NCI-H2107 treated with DMSO at 0.1 percent for 48 hours (cell line): ENCODE data around the gene SCAF8.

Experiments
- DNase-seq: peaks from one replicate; lab custom pipeline; 2025; ENCODE audit not compliant: unreplicated experiment; lab: John Stamatoyannopoulos, UW

SCAF8 gene

DNA sequence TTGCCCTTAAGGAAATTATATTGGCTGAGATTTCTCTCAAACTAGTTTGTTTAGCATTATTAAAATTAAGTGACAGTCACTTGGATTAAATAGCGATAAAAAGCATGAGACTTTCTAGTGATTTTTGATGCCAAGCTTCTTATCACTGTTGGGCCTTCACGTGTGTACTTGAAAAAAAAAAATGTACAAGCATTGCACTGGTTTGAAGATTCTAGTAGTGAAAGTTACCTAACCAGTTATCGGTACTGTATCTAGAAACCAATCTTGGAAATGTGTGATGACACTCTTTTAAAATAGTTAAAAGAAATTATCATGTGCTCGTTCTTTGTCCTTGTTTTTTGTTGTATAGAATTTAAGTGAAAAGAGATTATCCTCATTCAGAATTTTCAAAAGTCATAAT, 102.1 kb downstream of the SCAF8 start:
- no peak for DNase-seq

DNA sequence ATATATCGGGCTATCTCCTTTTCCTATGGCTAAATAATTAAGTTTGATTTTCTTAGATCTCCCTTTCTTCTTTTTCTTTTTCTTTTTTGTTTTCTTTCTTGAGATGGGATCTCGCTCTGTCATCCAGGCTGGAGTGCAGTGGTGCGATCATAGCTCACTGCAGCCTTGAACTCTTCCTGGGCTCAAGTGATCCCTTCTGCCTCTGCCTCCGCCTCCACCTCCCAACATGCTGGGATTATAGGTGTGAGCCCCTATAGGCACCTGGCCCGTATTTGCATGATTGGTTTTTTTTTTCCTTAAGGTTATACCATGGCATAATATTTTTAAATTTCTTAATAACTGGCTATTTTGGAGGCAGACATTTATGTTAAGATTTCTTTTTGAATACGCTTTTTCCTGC, 106.3 kb downstream of the SCAF8 start:
- no peak for DNase-seq

DNA sequence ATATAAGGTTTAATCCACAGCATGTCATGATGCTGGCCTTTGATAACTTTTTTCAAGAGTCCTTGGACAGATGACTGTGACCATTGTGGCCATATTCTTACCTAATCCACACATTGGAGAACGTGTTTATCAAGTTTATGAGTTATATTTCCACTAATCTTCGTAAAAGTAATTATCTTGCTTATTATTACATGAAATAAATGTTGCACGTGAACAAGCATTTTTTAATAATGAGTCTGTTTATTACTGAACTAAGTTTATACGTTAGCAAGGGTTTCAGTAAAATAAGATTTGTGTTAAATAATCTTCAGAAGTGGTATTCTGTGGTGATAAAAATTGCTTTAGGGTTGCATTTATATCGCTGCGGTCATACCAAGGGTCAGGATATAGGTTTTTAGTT, 107.1 kb downstream of the SCAF8 start:
- no peak for DNase-seq

DNA sequence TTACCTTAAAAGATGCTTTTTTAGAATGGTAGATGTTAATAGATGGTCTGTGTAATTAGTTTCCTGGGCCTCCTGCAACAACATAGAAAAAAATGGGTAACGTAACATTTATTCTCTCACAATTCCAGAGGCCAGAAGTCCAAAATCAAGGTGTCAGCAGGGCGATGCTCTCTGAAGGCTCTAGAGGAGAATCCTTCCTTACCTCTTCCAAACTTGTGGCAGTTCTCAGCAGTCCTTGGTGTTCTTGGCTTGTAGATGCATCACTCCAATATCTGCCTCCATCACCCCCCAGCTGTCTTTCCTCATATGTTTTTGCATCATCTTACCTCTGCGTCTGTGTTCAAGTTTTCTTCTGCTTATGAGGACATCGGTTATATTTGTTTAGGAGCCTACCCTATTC, 107.9 kb downstream of the SCAF8 start:
- no peak for DNase-seq

DNA sequence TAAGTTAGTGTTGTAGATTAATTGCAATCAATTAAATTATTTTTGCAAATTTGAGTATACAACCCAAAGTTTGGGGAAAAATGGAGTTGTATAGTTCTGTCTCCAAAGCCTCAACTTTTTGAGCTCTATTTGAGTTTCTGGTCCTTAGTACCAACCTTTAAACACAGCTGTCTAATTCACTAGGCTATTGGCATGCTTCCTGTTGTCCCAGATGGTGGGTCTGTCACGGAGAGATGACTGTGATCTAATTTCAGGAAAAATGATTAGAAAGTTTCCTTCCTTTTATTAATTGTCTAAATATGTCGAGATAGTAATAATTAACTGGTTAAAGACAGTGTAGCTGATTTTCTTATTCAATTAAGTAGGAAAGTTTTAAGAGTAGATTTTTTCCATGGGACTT, 109.6 kb downstream of the SCAF8 start:
- DNase-seq = no peak

DNA sequence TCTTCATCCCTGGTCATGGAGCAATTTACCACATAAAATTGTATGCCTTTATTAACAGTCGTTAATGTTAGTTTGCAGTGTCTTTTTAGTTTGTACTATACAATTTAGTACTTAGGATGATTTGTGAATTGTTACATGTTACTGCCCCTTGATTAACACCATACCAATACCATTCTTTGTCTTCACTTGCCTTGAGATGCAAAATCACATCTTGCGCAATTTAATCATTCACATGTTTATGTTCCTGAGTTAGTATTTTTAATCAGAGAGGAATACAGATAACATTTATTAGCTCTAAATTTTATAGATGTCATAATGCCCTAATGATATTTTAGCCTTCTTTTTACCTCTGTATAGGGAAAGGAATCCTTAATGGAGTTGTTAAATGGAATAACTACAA, 114.1 kb downstream of the SCAF8 start:
- DNase-seq = no peak

DNA sequence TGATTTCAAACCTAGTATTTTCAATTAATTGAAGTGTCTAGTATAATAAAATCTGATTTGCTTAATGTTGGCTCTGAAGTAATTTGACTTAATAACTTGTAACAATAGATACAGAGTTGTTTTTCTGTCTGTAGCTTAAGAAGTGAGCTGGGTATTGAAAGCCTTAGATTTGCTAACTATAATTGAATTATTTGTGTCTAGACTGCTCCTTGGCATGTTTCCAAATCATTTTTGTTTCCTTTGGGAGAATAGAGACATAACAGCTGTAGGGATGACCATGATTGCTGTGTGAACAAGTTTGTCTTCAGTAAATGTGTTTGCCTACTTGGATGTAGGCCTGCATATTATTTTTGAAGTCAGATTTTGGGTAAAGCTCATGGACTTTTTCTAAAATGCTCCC, 115.4 kb downstream of the SCAF8 start:
- no peak for DNase-seq

DNA sequence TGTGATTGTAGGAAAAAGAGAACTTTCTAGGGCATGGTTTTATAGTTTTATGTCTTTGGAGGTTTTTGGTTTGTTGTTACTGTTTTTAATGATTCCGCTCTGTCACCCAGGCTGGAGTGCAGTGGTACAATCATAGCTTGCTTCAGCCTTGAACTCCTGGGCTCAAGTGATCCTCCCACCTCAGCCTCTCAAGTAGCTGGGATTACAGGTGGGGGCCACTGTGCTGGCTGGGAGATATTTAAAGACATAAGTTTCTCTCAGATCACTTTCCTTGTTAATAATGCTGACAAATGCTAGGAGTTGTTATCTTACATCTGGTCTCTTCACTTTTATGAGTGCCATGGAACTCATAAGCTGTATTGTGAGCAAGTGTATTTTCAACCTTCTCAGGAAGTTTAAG, 116.3 kb downstream of the SCAF8 start:
- DNase-seq = no peak

DNA sequence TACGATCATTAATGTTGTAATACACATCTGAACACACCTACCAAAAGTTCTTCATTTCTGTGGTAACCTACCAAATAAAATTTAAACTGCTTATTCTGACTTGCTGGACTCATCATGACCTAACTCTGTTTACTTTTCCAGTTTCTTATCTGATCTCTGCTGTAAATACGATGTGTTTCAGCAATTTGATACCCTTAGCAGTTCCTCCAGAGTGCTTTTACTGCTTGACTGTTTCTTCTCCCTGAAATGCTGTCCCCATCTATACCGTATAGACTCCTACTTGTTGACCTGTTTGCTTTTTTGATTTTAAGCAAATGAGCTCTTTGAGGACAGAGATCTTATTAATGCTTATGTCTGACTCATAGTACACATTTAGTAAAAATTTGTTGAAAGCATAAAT, 119.5 kb downstream of the SCAF8 start:
- no peak for DNase-seq

DNA sequence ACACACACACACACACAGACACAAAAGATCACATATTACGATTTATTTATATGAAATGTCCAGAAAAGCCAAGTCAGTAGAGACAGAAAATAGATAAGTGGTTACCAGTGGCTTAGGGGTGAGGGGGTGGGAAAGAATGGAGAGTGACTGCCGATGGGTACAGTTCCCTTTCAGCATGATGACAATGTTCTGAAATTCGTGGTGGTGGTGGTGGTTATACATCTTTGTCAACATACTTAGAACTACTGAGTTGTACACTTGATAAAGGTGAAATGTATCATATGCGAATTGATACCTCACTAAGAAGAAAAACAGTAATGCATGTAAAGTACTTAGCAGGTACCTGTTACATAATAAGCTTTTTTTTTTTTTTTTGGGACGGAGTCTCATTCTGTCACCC, 124.3 kb downstream of the SCAF8 start:
- no peak for DNase-seq

DNA sequence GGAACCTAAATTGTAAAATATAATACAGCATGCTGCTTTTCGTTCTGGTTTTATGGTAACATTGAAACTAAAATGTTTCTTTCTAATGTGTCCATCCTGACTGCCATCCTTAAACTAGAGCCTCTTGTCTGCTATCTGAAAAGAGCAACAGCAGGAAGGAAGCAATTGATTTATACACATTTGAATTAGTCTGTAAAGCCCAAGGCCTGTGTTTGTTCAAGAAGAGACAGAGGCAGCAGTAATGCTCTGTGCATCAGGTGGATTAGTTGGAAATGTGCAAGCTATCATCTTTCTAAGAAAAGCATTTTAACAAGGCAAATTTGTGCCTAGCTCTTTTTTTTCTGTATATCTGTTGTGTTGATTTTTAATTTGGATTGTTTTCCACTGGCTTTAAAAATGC, 128.6 kb downstream of the SCAF8 start:
- no peak for DNase-seq

DNA sequence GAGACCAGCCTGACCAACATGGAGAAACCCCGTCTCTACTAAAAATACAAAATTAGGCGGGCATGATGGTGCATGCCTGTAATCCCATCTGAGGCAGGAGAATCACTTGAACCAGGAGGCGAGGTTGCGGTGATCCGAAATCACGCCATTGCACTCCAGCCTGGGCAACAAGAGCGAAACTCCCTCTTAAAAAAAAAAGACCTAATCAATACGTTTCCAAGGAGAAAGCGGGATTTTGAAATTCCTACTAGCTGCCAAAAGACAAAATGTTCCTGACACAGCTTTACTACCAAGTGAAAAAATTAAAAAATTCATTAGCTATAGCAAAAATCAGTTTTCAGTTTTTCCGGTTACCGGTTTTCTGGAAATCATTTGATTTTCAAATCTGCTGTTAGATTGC, 129.3 kb downstream of the SCAF8 start:
- no peak for DNase-seq

DNA sequence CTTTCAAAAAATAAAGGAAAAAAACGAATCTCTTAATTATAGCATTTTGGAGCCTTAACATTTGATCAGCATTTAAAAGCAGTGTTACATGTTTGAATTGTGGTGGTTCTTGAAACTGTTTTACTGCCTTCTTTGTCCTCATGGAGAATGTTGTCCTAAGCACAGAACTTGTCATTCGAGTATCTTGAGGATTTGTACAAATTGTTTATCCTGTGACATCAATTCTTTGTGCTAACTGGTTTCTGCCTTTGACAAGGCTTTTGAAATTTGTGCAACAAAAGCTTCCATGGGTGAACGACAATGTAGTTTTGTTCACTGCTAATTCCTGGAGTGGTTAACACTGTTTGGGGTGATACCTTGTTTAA, 130.8 kb downstream of the SCAF8 start:
- DNase-seq = no peak

DNA sequence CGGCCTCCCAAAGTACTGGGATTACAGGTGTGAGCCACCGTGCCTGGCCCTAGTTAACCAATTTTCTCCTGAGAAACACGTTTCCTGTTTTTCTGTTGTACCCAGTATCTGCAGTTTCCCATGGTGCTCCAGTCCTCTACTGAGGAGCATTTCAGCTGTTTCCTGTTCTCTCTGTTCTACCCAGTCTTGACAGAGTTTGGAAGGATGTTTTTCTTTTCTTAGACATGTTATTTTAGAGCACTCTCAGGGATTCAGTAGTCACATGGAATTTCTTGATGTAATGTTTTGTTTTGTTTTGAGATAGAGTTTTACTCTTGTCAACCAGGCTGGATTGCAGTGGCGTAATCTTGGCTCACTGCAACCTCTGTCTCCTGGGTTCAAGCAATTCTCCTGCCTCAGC, 132.1 kb downstream of the SCAF8 start:
- no peak for DNase-seq

DNA sequence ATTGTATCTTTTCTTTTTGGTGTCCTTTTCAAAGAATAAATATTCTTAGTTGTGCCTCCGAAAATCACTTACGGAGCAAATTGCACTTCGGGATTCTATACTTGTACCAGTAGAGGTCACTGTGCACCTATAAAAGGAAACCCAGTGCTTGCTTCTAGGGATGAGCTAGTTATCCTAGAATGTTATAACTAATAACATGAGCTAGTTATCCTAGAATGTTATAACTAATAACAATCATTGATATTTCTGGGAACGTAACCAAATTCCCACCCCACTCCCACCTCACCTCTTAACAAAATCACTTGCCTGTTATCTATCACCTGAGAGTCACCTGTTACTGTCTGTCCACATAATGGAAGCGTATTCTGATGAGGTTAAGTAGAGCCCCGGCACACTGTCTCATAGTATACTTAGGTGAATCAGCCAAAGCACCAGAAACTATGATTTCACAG, 135.0 kb downstream of the SCAF8 start:
- DNase-seq = peak; percentile 15

DNA sequence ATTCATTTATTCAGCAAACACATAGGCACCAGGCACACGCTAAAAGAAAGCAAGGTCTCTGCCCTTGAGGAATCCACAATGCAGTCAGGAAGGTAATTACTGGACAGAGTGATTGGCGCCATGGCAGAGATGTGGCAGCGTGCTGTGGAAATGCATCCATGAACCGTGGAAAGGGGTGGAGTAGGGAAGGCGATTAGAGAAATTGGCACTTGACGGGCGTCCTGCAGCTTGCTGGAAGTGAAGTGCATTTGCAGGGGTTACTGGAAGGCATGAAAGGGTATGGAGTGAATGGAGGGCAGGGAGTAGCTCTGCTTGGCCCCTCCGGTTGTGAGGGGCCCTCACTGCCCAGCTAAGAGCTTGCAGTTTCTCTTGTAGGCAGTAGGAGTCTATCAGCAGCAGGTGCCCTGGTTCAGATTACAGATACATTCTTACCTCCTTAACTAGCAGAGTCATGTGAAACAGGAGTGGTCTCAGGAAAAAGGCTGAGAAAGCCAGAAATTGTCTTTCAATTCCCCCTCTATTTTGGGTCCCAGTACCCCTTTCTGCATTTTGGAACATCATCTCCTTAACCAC, 139.4 kb downstream of the SCAF8 start:
- peak; percentile 86 for DNase-seq

DNA sequence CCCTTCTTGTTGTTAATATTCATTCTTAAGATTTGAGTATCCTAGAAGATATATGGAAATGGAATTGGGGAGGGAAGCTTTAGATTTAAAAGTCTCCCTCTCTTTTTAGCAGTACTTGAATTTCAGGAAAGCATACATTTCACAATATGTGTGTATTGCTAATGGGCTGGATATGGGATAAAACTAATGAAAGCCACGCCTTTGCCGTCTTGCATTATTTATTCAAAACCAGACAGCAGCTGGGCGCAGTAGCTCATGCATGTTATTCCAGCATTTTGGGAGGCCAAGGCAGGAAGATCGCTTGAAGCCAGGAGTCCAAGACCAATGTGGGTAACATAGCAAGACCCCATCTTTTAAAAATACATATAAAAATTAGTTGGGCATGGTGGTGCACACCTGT, 140.3 kb downstream of the SCAF8 start:
- DNase-seq = no peak

DNA sequence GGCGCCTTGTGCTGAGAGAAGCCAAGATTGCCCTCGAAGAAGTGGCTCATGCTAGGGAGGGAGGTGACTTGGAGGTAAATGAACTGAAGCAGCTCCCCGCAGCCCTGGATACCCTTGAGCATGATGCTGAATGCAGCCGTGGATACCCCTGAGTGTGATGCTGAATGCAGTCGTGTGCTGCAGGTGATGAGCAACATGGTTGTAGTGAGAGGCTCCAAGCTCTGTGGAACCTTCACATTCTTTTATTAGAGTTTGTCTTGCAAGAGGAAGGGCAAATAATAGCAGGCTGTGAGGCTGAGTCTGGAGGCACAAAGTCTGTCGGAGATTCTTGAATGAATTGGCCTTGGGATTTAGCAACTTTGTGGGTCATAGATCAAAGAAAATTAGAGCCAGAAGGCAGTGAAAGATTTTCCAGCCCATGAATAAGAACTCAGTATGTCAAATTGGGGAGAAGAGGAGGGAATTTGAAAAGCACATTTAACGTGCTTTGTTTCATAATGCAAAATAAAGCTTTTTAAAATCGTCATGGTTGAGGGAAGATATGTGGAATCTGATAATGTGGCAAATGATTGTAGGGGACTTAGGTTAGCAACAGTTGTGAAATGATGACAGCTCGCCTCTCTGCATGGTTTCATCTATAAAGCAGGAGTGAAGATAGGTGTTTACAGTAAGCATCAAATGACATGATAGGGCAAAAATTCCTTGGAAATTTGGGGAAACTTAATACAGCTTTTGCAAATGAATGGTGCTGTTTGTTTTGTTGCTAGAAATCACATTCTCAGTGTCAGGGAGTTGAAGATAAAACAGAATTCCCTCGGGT, 141.8 kb downstream of the SCAF8 start:
- DNase-seq = no peak

DNA sequence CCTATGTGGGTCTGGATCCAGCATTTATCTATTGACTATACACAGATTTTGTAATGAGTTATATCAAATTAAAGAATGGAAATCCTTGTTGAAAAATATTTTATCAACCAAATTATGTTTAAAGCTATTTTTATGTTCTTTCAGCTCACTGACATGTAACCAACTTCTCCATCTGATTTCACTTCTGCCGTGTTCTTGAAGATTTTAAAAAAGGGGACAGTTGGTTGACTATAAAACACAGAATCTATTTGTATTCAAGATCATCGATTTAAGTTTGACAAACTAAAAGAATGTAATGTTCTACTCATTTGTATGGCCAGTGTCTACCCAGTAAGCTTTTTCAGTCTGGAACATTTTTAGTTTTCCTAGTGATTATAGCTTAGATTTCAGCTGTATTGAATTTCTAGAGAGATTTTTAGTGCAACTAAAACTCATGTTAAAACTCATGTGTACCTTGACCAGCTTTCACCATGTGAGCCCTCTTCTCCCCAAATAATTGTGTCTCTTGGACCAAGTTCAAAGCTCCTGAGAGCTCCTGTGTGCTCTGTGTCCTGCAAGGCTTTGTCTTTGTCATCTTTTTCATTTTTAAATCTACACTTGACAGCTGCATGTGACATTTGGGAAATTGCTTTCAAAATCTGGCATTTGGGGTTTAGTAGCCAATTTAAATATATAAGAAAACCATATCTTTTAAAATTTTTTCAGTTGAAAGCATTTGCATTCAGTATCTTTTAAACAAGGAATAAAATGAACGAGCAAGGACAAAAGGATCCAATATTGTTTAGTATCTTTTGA, 143.5 kb downstream of the SCAF8 start:
- no peak for DNase-seq

DNA sequence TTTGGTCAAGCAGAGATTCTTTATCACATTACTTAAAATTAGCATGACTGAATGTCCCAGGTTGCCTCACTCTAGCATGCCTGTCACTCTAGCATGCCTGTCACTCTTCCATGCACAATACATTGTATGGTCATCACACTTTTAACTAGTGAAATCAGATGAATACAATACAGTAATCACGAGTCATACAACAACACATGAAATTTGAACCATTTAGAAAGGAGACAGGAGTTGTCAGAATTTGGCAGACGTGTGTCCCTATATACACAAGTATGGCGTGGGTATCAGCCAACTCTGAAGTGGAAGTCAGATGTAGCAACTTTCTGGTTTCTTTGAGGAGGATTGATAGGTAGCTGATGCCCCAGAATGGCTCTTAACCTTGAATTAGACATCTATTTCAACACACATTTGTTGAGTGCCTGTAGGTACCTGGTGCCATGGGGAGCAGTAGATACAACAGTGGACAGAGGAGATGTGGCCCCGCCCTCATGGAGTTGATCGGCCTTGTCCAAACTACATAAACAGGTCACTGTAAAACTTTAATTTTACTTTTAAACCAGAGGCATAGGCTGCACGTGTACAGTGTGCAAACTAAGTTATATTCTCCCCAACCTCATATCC, 145.8 kb downstream of the SCAF8 start:
- DNase-seq = no peak

DNA sequence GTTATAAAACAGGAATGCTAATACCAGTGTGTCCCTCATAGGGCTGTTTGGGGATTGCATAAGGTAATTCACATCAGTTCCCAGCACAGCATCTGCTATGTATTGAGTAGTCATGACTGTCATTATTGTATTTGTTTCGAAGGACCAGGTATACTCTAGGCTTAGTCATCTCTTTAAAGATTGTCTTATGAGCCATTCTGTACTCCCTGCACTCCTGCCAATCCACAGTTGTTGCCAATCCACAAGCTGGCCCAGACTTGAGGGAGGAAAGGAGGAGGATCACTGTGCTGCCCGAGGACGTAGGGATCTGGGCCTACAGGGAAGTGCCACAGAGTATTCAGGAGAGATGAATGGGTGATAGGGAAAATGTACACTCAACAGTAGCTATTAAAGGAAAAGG, 148.9 kb downstream of the SCAF8 start:
- no peak for DNase-seq
